K562 (cell line): ENCODE results near the gene RREB1. TPM values are rescaled to one million over a fixed set of nuclear protein-coding genes. Genes with fewer than 3 reads are reported as not detected.

Experiments used
- COPS2 ChIP-seq: fragments of 450-650 bp; conservative IDR thresholded peaks from 2 replicates; pipeline ENCODE4 v1.6.1; 2016; ENCODE audit warnings: mild to moderate bottlenecking, moderate library complexity
- ERF ChIP-seq: fragments of 450-650 bp; formaldehyde crosslinking; IDR thresholded peaks from 2 replicates; pipeline ENCODE4 v1.4.0; 2020; ENCODE audit warnings: mild to moderate bottlenecking, mixed read lengths
- KLF6 ChIP-seq: fragments of 250-450 bp; sonication (Bioruptor Pico); IDR thresholded peaks from 2 replicates; pipeline ENCODE4 v1.4.0; 2020; ENCODE audit warnings: mild to moderate bottlenecking, moderate library complexity, borderline replicate concordance
- POLR2B ChIP-seq: fragments of 450-650 bp; IDR thresholded peaks from 2 replicates; pipeline ENCODE4 v1.6.1; 2018; ENCODE audit warnings: low read depth; ENCODE audit not compliant: partially characterized antibody
- SMAD4 ChIP-seq: fragments of 250-450 bp; sonication (Bioruptor Pico); conservative IDR thresholded peaks from 2 replicates; pipeline ENCODE4 v1.8.0; 2021; ENCODE audit warnings: inconsistent platforms, mild to moderate bottlenecking, moderate library complexity
- ZFX ChIP-seq: sonication (generic); formaldehyde crosslinking; IDR thresholded peaks from 2 replicates; pipeline ENCODE4 v1.8.0; 2022; ENCODE audit warnings: mild to moderate bottlenecking, missing genetic modification reagents, moderate library complexity
- ZNF212 ChIP-seq: fragments of 450-650 bp; formaldehyde crosslinking; IDR thresholded peaks from 2 replicates; pipeline ENCODE4 v1.4.0; 2020; ENCODE audit warnings: mild to moderate bottlenecking
- ZNF57 ChIP-seq: fragments of 450-650 bp; formaldehyde crosslinking; IDR thresholded peaks from 2 replicates; pipeline ENCODE4 v1.4.0; 2020; ENCODE audit warnings: mild to moderate bottlenecking, moderate library complexity
- polyA plus RNA-seq, 8 experiments: library from polyadenylated mRNA; depleted of rRNA in 4 of 8; stranded (reverse) in 5 of 8; unstranded in 3 of 8; fragments of >200 nt; fragmentation: Nextera tagmentation in 2 of 8; fragmentation: Illumina TruSeq in 1 of 8; extraction: Ambion mirVana in 2 of 8; extraction: Trizol in 1 of 8; gene quantifications; 2 replicates each; pipeline versions ENCODE4 v1.2.1 to v1.2.3, GENCODE V29; 2011 to 2014; ENCODE audit warnings: inconsistent platforms in 1 of 8, missing spikeins in 1 of 8
- total RNA-seq, 7 experiments: library from RNA; depleted of rRNA in 6 of 7; stranded (reverse); fragments of >200 nt in 6 of 7; fragmentation: Illumina TruSeq in 2 of 7; extraction: Trizol in 2 of 7; gene quantifications; 2 replicates each; pipeline versions ENCODE4 v1.2.1 to v1.2.3, GENCODE V29; 2011 to 2021; ENCODE audit warnings: low replicate concordance in 1 of 7
- TF ChIP-seq, protein P1 (sequence below): fragments of 450-650 bp; IDR thresholded peaks from 2 replicates; pipeline ENCODE4 v1.6.1; 2016
- TF ChIP-seq, protein P2 (sequence below), 2 experiments: IDR thresholded peaks; 2 replicates each; pipeline ENCODE4 v1.6.1; 2011; ENCODE audit warnings: borderline replicate concordance in 1 of 2, control low read depth in 1 of 2, low read depth in 1 of 2, low read length in 1 of 2, mild to moderate bottlenecking in 1 of 2, mixed read lengths in 1 of 2, moderate library complexity in 1 of 2; ENCODE audit not compliant: insufficient read depth in 1 of 2, insufficient read length in 1 of 2, poor library complexity in 1 of 2, severe bottlenecking in 1 of 2; ENCODE audit errors: extremely low read depth in 1 of 2
- TF ChIP-seq, protein P3 (sequence below): fragments of 450-650 bp; conservative IDR thresholded peaks from 2 replicates; pipeline ENCODE4 v1.6.1; 2016; ENCODE audit warnings: missing genetic modification characterization, low read depth, mild to moderate bottlenecking, missing compliant biosample characterization, moderate library complexity
- TF ChIP-seq, protein P4 (sequence below): fragments of 450-650 bp; IDR thresholded peaks from 2 replicates; pipeline ENCODE4 v1.6.1; 2016; ENCODE audit warnings: mild to moderate bottlenecking, moderate library complexity

RREB1 gene
- total and polyA plus RNA-seq, 9 of the 15 experiments (the other 6 are each of a cell fraction or from before 2014, with no cell fraction given) = 3.3 to 64.2 (median 19.3) TPM

DNA sequence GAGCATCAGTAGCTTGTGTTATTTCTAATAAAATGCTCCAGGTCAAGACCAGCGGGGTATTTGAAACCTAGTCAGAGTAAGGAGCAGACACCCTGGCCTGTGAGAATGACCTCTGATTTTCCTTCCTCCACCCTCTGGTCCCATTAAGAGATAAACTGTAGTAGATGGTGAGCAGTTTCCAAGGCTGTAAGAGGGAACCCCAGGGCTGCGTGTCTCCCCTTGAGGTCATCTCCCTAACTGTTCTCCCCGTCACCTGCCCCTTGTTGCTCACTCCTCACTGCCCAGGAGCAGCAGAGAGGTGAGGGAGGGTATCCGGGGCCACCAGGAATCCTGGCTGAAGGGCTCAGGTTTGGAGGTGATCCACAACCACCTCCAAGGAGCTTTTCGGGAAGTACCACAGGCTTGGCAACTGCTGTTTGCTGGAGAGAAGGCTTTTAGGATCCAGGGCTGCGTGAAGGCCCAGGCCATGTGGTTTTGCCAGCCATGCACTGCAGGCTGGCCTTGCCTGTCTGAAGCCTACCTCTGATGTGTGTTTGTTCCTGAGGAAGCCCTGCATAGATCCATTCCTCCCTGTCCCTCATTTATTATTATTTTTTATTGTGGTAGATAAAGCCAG lies 62.5 kb downstream of the RREB1 start (continued):
- TF ChIP-seq ERF (CRISPR knock-in tag) = 0 out of 2 replicates have a peak, but pooled peaks have one; percentile 40
- peak; percentile 41; the same call in 1 of the 2 replicates for TF ChIP-seq ZFX (CRISPR knock-in tag)
- TF ChIP-seq, protein P1, sequence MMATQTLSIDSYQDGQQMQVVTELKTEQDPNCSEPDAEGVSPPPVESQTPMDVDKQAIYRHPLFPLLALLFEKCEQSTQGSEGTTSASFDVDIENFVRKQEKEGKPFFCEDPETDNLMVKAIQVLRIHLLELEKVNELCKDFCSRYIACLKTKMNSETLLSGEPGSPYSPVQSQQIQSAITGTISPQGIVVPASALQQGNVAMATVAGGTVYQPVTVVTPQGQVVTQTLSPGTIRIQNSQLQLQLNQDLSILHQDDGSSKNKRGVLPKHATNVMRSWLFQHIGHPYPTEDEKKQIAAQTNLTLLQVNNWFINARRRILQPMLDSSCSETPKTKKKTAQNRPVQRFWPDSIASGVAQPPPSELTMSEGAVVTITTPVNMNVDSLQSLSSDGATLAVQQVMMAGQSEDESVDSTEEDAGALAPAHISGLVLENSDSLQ = no peak
- TF ChIP-seq, protein P2, sequence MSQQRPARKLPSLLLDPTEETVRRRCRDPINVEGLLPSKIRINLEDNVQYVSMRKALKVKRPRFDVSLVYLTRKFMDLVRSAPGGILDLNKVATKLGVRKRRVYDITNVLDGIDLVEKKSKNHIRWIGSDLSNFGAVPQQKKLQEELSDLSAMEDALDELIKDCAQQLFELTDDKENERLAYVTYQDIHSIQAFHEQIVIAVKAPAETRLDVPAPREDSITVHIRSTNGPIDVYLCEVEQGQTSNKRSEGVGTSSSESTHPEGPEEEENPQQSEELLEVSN (IDR thresholded peaks at IDR 0.05; ENCODE audit: borderline replicate concordance in 1 of 2, extremely low read depth in 1 of 2, insufficient read depth in 1 of 2, insufficient read length in 1 of 2, low read depth in 1 of 2, low read length in 1 of 2, poor library complexity in 1 of 2, severe bottlenecking in 1 of 2) = peak in 1 of 2 experiments; percentile 10
- TF ChIP-seq, protein P3, sequence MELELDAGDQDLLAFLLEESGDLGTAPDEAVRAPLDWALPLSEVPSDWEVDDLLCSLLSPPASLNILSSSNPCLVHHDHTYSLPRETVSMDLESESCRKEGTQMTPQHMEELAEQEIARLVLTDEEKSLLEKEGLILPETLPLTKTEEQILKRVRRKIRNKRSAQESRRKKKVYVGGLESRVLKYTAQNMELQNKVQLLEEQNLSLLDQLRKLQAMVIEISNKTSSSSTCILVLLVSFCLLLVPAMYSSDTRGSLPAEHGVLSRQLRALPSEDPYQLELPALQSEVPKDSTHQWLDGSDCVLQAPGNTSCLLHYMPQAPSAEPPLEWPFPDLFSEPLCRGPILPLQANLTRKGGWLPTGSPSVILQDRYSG (tag) = 0 out of 2 replicates have a peak, but pooled peaks have one; percentile 29
- 0 out of 2 replicates have a peak, but pooled peaks have one; percentile 17 for TF ChIP-seq SMAD4
- 0 out of 2 replicates have a peak, but pooled peaks have one; percentile 34 for TF ChIP-seq ZNF57
- no peak for TF ChIP-seq COPS2
- no peak for TF ChIP-seq KLF6 (CRISPR knock-in tag)
- TF ChIP-seq, protein P4, sequence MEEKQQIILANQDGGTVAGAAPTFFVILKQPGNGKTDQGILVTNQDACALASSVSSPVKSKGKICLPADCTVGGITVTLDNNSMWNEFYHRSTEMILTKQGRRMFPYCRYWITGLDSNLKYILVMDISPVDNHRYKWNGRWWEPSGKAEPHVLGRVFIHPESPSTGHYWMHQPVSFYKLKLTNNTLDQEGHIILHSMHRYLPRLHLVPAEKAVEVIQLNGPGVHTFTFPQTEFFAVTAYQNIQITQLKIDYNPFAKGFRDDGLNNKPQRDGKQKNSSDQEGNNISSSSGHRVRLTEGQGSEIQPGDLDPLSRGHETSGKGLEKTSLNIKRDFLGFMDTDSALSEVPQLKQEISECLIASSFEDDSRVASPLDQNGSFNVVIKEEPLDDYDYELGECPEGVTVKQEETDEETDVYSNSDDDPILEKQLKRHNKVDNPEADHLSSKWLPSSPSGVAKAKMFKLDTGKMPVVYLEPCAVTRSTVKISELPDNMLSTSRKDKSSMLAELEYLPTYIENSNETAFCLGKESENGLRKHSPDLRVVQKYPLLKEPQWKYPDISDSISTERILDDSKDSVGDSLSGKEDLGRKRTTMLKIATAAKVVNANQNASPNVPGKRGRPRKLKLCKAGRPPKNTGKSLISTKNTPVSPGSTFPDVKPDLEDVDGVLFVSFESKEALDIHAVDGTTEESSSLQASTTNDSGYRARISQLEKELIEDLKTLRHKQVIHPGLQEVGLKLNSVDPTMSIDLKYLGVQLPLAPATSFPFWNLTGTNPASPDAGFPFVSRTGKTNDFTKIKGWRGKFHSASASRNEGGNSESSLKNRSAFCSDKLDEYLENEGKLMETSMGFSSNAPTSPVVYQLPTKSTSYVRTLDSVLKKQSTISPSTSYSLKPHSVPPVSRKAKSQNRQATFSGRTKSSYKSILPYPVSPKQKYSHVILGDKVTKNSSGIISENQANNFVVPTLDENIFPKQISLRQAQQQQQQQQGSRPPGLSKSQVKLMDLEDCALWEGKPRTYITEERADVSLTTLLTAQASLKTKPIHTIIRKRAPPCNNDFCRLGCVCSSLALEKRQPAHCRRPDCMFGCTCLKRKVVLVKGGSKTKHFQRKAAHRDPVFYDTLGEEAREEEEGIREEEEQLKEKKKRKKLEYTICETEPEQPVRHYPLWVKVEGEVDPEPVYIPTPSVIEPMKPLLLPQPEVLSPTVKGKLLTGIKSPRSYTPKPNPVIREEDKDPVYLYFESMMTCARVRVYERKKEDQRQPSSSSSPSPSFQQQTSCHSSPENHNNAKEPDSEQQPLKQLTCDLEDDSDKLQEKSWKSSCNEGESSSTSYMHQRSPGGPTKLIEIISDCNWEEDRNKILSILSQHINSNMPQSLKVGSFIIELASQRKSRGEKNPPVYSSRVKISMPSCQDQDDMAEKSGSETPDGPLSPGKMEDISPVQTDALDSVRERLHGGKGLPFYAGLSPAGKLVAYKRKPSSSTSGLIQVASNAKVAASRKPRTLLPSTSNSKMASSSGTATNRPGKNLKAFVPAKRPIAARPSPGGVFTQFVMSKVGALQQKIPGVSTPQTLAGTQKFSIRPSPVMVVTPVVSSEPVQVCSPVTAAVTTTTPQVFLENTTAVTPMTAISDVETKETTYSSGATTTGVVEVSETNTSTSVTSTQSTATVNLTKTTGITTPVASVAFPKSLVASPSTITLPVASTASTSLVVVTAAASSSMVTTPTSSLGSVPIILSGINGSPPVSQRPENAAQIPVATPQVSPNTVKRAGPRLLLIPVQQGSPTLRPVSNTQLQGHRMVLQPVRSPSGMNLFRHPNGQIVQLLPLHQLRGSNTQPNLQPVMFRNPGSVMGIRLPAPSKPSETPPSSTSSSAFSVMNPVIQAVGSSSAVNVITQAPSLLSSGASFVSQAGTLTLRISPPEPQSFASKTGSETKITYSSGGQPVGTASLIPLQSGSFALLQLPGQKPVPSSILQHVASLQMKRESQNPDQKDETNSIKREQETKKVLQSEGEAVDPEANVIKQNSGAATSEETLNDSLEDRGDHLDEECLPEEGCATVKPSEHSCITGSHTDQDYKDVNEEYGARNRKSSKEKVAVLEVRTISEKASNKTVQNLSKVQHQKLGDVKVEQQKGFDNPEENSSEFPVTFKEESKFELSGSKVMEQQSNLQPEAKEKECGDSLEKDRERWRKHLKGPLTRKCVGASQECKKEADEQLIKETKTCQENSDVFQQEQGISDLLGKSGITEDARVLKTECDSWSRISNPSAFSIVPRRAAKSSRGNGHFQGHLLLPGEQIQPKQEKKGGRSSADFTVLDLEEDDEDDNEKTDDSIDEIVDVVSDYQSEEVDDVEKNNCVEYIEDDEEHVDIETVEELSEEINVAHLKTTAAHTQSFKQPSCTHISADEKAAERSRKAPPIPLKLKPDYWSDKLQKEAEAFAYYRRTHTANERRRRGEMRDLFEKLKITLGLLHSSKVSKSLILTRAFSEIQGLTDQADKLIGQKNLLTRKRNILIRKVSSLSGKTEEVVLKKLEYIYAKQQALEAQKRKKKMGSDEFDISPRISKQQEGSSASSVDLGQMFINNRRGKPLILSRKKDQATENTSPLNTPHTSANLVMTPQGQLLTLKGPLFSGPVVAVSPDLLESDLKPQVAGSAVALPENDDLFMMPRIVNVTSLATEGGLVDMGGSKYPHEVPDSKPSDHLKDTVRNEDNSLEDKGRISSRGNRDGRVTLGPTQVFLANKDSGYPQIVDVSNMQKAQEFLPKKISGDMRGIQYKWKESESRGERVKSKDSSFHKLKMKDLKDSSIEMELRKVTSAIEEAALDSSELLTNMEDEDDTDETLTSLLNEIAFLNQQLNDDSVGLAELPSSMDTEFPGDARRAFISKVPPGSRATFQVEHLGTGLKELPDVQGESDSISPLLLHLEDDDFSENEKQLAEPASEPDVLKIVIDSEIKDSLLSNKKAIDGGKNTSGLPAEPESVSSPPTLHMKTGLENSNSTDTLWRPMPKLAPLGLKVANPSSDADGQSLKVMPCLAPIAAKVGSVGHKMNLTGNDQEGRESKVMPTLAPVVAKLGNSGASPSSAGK = 0 out of 2 replicates have a peak, but pooled peaks have one; percentile 21
- TF ChIP-seq ZNF212 (CRISPR knock-in tag) = 0 out of 2 replicates have a peak, but pooled peaks have one; percentile 36
- no peak for TF ChIP-seq POLR2B
